GM23338 (cell line): ENCODE data around the gene NPTXR. TPM values are rescaled to one million over a fixed set of nuclear protein-coding genes. Genes with fewer than 3 reads are reported as not detected.

Experiments used
- ATAC-seq: fragments of 200-7000 bp; cut with Tn5 transposase; 3 replicates; pipeline ENCODE4 v1.9.1; 2020
- DNase-seq: peaks from one replicate; pipeline ENCODE4 v3.0.0-alpha.2; 2015; ENCODE audit warnings: low spot score
- H2AFZ ChIP-seq: fragments of 200-600 bp; sonication (generic); 2 replicates; pipeline ENCODE4 v1.8.0; 2016; ENCODE audit warnings: antibody characterized with exemption, mild to moderate bottlenecking, moderate library complexity
- H3F3A ChIP-seq: fragments of 200-600 bp; sonication (generic); replicated peaks from 2 replicates; pipeline ENCODE4 v1.8.0; 2017; ENCODE audit warnings: antibody characterized with exemption, mixed run types, low read depth
- H3K27ac ChIP-seq: fragments of 200-600 bp; sonication (generic); 2 replicates; pipeline ENCODE4 v1.6.1; 2016; ENCODE audit warnings: low read depth
- H3K27me3 ChIP-seq: fragments of 200-600 bp; sonication (generic); 2 replicates; pipeline ENCODE4 v1.8.0; 2016; ENCODE audit warnings: mild to moderate bottlenecking, mixed run types, moderate library complexity; ENCODE audit not compliant: insufficient read depth
- H3K36me3 ChIP-seq: fragments of 200-600 bp; sonication (generic); 2 replicates; pipeline ENCODE4 v1.8.0; 2016; ENCODE audit warnings: mild to moderate bottlenecking; ENCODE audit not compliant: insufficient read depth
- H3K4me1 ChIP-seq: fragments of 200-600 bp; sonication (generic); 2 replicates; pipeline ENCODE4 v1.8.0; 2016; ENCODE audit warnings: mild to moderate bottlenecking, moderate library complexity; ENCODE audit not compliant: insufficient read depth
- H3K4me2 ChIP-seq: fragments of 200-600 bp; sonication (generic); 2 replicates; pipeline ENCODE4 v1.7.1; 2017; ENCODE audit warnings: mixed run types
- H3K4me3 ChIP-seq: fragments of 200-600 bp; sonication (generic); 2 replicates; pipeline ENCODE4 v1.6.1; 2016; ENCODE audit warnings: mixed run types
- H3K79me2 ChIP-seq: fragments of 200-600 bp; sonication (generic); replicated peaks from 2 replicates; pipeline ENCODE4 v1.8.0; 2017; ENCODE audit warnings: mild to moderate bottlenecking; ENCODE audit not compliant: insufficient read depth
- H3K9me2 ChIP-seq: fragments of 200-600 bp; sonication (generic); 2 replicates; pipeline ENCODE4 v1.8.0; 2017; ENCODE audit not compliant: insufficient read depth
- H4K20me1 ChIP-seq: fragments of 200-600 bp; sonication (generic); replicated peaks from 2 replicates; pipeline ENCODE4 v1.8.0; 2017; ENCODE audit warnings: mild to moderate bottlenecking; ENCODE audit not compliant: insufficient read depth
- H3K27ac Mint-ChIP-seq: 2 replicates; pipeline ENCODE4 v1.8.0; 2020; ENCODE audit warnings: inconsistent platforms, mild to moderate bottlenecking, moderate library complexity, mixed read lengths
- H3K27me3 Mint-ChIP-seq: 3 replicates; pipeline ENCODE4 v1.8.0; 2022; ENCODE audit warnings: low read depth, mild to moderate bottlenecking, moderate library complexity, mixed read lengths, inconsistent platforms; ENCODE audit not compliant: insufficient read depth, poor library complexity
- H3K36me3 Mint-ChIP-seq: 3 replicates; pipeline ENCODE4 v1.8.0; 2021; ENCODE audit warnings: low read depth, mild to moderate bottlenecking, inconsistent platforms, moderate library complexity, mixed read lengths
- H3K4me1 Mint-ChIP-seq: 3 replicates; pipeline ENCODE4 v1.8.0; 2020; ENCODE audit warnings: mild to moderate bottlenecking, inconsistent platforms, mixed read lengths
- H3K4me3 Mint-ChIP-seq: 3 replicates; pipeline ENCODE4 v1.8.0; 2021; ENCODE audit warnings: moderate library complexity, mild to moderate bottlenecking, inconsistent platforms, mixed read lengths
- H3K9me3 Mint-ChIP-seq: 3 replicates; pipeline ENCODE4 v1.8.0; 2020; ENCODE audit warnings: moderate library complexity, mild to moderate bottlenecking, inconsistent platforms, mixed read lengths
- CREB1 ChIP-seq: fragments of 250-450 bp; sonication (Bioruptor Pico); IDR thresholded peaks from 2 replicates; pipeline ENCODE4 v1.5.0; 2020; ENCODE audit warnings: low read depth, mild to moderate bottlenecking, moderate library complexity
- CTCF ChIP-seq, 2 experiments: fragments of 200-600 bp in 1 of 2; sonication (generic) in 1 of 2; conservative IDR thresholded peaks; 2 replicates each; pipeline versions ENCODE4 v1.5.1 to v1.6.1; 2016 to 2017; ENCODE audit warnings: antibody characterized with exemption in 2 of 2, low read depth in 2 of 2, mild to moderate bottlenecking in 2 of 2, moderate library complexity in 1 of 2
- EZH2 ChIP-seq: fragments of 200-600 bp; sonication (generic); IDR thresholded peaks from one replicate; pipeline ENCODE4 v1.8.0; 2017; ENCODE audit warnings: antibody characterized with exemption, mild to moderate bottlenecking, low read depth; ENCODE audit not compliant: unreplicated experiment
- EZH2phosphoT487 ChIP-seq: fragments of 200-600 bp; sonication (generic); IDR thresholded peaks from one replicate; pipeline ENCODE4 v1.8.1; 2018; ENCODE audit warnings: antibody characterized with exemption; ENCODE audit not compliant: unreplicated experiment
- JUNB ChIP-seq: IDR thresholded peaks from one replicate; pipeline ENCODE4 v1.6.1; 2016; ENCODE audit warnings: antibody characterized with exemption; ENCODE audit not compliant: unreplicated experiment
- NANOG ChIP-seq: IDR thresholded peaks from 2 replicates; pipeline ENCODE4 v1.6.1; 2016; ENCODE audit warnings: antibody characterized with exemption, borderline replicate concordance
- POLR2AphosphoS5 ChIP-seq: IDR thresholded peaks from 2 replicates; pipeline ENCODE4 v1.6.1; 2016; ENCODE audit warnings: antibody characterized with exemption, low read depth
- STAT1 ChIP-seq: IDR thresholded peaks from one replicate; pipeline ENCODE4 v1.6.1; 2016; ENCODE audit warnings: antibody characterized with exemption; ENCODE audit not compliant: unreplicated experiment
- ZNF114 ChIP-seq: fragments of 250-450 bp; sonication (Bioruptor Pico); IDR thresholded peaks from 2 replicates; pipeline ENCODE4 v1.5.0; 2020; ENCODE audit warnings: mild to moderate bottlenecking, moderate library complexity
- ZNF331 ChIP-seq: fragments of 250-450 bp; sonication (Bioruptor Pico); IDR thresholded peaks from 2 replicates; pipeline ENCODE4 v1.5.0; 2020; ENCODE audit warnings: low read depth, mild to moderate bottlenecking, moderate library complexity
- ZNF462 ChIP-seq: fragments of 250-450 bp; sonication (Bioruptor Pico); IDR thresholded peaks from 2 replicates; pipeline ENCODE4 v1.5.0; 2020; ENCODE audit warnings: mild to moderate bottlenecking, moderate library complexity
- polyA plus RNA-seq: library from polyadenylated mRNA; unstranded; fragments of >200 nt; fragmentation: Nextera tagmentation; extraction: Ambion mirVana; gene quantifications from 2 replicates; pipeline ENCODE4 v1.2.1, GENCODE V29; 2016
- total RNA-seq: library from RNA; depleted of rRNA; stranded (reverse); fragments of >200 nt; shearing (Covaris generic); gene quantifications from 2 replicates; pipeline ENCODE4 v1.2.3, GENCODE V29; 2014
- TF ChIP-seq, protein P1 (sequence below): IDR thresholded peaks from one replicate; pipeline ENCODE4 v1.6.1; 2018; ENCODE audit warnings: antibody characterized with exemption; ENCODE audit not compliant: unreplicated experiment
- TF ChIP-seq, protein P2 (sequence below): IDR thresholded peaks from 2 replicates; pipeline ENCODE4 v1.6.1; 2016; ENCODE audit warnings: antibody characterized with exemption

Gene NPTXR
- total and polyA plus RNA-seq, 2 experiments from 2014 or later = 0.89 to 13.4 TPM

DNA sequence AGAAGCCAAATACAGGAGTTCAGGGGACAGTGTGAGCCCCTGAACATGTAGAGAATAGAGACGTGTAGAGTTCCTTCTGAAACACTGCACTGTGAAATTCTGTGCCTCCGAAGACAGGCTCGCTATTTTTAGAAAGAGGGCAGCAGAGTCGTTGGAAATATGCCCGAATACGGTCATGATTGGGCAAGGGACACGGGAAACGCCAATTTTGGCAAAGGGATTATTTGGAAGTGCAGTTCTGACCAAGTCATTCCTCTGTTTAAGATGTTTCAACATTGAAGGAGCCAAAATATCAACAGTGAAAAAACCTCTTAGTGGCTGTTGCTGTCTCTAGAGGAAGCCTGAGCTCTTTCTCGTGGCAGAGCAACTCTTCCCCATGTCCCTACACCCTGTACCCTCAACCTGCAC is 37.6 kb upstream of the NPTXR start:
- H3K4me1 ChIP-seq = peaks cover 5% of the 10 kb centered on the region; the same call in 1 of the 2 replicates
- Mint-ChIP-seq H3K4me1 (peaks cover 11% of the 10 kb centered on the region), H3K4me3 (no peak overlapping the region), H3K36me3 (no peaks in the 10 kb centered on the region), H3K27ac (no peak overlapping the region), H3K27me3 (peaks cover 11% of the 10 kb centered on the region), H3K9me3 (no peaks in the 10 kb centered on the region)
- DNase-seq (no peak), ATAC-seq (no peak)
- no peaks in the 10 kb centered on the region for H3K27me3 ChIP-seq
- no peaks in the 10 kb centered on the region for H4K20me1 ChIP-seq
- TF ChIP-seq CREB1 (no peak), EZH2phosphoT487 (no peak), JUNB (no peak), EZH2 (no peak), STAT1 (no peak), ZNF331 (CRISPR knock-in tag) (no peak), POLR2AphosphoS5 (no peak), ZNF114 (no peak), ZNF462 (no peak), NANOG (no peak), CTCF (conservative IDR thresholded peaks at IDR 0.05; ENCODE audit: low read depth in 2 of 2) (no peak)
- TF ChIP-seq, protein P1, sequence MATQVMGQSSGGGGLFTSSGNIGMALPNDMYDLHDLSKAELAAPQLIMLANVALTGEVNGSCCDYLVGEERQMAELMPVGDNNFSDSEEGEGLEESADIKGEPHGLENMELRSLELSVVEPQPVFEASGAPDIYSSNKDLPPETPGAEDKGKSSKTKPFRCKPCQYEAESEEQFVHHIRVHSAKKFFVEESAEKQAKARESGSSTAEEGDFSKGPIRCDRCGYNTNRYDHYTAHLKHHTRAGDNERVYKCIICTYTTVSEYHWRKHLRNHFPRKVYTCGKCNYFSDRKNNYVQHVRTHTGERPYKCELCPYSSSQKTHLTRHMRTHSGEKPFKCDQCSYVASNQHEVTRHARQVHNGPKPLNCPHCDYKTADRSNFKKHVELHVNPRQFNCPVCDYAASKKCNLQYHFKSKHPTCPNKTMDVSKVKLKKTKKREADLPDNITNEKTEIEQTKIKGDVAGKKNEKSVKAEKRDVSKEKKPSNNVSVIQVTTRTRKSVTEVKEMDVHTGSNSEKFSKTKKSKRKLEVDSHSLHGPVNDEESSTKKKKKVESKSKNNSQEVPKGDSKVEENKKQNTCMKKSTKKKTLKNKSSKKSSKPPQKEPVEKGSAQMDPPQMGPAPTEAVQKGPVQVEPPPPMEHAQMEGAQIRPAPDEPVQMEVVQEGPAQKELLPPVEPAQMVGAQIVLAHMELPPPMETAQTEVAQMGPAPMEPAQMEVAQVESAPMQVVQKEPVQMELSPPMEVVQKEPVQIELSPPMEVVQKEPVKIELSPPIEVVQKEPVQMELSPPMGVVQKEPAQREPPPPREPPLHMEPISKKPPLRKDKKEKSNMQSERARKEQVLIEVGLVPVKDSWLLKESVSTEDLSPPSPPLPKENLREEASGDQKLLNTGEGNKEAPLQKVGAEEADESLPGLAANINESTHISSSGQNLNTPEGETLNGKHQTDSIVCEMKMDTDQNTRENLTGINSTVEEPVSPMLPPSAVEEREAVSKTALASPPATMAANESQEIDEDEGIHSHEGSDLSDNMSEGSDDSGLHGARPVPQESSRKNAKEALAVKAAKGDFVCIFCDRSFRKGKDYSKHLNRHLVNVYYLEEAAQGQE = no peak
- TF ChIP-seq, protein P2, sequence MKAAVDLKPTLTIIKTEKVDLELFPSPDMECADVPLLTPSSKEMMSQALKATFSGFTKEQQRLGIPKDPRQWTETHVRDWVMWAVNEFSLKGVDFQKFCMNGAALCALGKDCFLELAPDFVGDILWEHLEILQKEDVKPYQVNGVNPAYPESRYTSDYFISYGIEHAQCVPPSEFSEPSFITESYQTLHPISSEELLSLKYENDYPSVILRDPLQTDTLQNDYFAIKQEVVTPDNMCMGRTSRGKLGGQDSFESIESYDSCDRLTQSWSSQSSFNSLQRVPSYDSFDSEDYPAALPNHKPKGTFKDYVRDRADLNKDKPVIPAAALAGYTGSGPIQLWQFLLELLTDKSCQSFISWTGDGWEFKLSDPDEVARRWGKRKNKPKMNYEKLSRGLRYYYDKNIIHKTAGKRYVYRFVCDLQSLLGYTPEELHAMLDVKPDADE = no peak
- no peak overlapping the region for H3K4me3 ChIP-seq
- H3F3A ChIP-seq = no peaks in the 10 kb centered on the region
- no peak overlapping the region for H2AFZ ChIP-seq
- H3K4me2 ChIP-seq = no peak overlapping the region
- no peaks in the 10 kb centered on the region for H3K36me3 ChIP-seq
- H3K9me2 ChIP-seq = no peaks in the 10 kb centered on the region
- no peak overlapping the region for H3K27ac ChIP-seq
- no peaks in the 10 kb centered on the region for H3K79me2 ChIP-seq
